Neuron (in vitro differentiated cells): ENCODE results near the gene ALAS1.

Experiments
- H2AFZ ChIP-seq: one replicate; pipeline ENCODE4 v1.6.1; 2013; ENCODE audit warnings: low read depth, mild to moderate bottlenecking, inconsistent platforms, low read length, moderate library complexity
- H3K27me3 ChIP-seq: one replicate; pipeline ENCODE4 v1.6.1; 2013; ENCODE audit warnings: low read length; ENCODE audit not compliant: insufficient read depth
- H3K36me3 ChIP-seq: one replicate; pipeline ENCODE4 v1.6.1; 2013; ENCODE audit warnings: low read length; ENCODE audit not compliant: insufficient read depth
- H3K4me1 ChIP-seq: one replicate; pipeline ENCODE4 v1.6.1; 2013; ENCODE audit warnings: low read length; ENCODE audit not compliant: insufficient read depth
- H3K4me3 ChIP-seq: 2 replicates; pipeline ENCODE4 v1.5.1; 2013; ENCODE audit warnings: mild to moderate bottlenecking, low read length, moderate library complexity
- H3K9me3 ChIP-seq: one replicate; pipeline ENCODE4 v1.6.1; 2013; ENCODE audit warnings: low read length

The ALAS1 gene

GRCh38 chr3:52242039-52242438 lies 44.1 kb downstream of the ALAS1 start:
- peaks cover 6% of the 10 kb centered on the region for H3K9me3 ChIP-seq
- no peak overlapping the region for H2AFZ ChIP-seq
- H3K4me1 ChIP-seq, result peaks cover 21% of the 10 kb centered on the region
- H3K27me3 ChIP-seq, result no peaks in the 10 kb centered on the region
- H3K36me3 ChIP-seq, result no peaks in the 10 kb centered on the region
- H3K4me3 ChIP-seq, result no peak overlapping the region

GRCh38 chr3:52243791-52244628 lies 46.0 kb downstream of the ALAS1 start:
- Histone ChIP-seq H3K9me3 (peaks cover 6% of the 10 kb centered on the region), H3K27me3 (no peaks in the 10 kb centered on the region)

GRCh38 chr3:52245322-52246263 lies 47.6 kb downstream of the ALAS1 start, which contains the start of gene PPM1M:
TSS of gene PPM1M (plus strand) at chr3:52245759. CDS start at chr3:52245825, 66 bp downstream.
- H3K27me3 ChIP-seq, result no peaks in the 10 kb centered on the region
- no peak within 1 kb of the TSS for H2AFZ ChIP-seq
- H3K4me1 ChIP-seq, result no peaks in the 10 kb centered on the region
- peaks cover 6% of the 10 kb centered on the region for H3K9me3 ChIP-seq
- H3K36me3 ChIP-seq, result peaks cover 12% of the 10 kb centered on the region
- no peak within 1 kb of the TSS for H3K4me3 ChIP-seq

More at GRCh38 chr3:52243791-52244628, 46.0 kb downstream of the ALAS1 start:
- H3K36me3 ChIP-seq, result no peaks in the 10 kb centered on the region
- H3K4me1 ChIP-seq, result peaks cover 6% of the 10 kb centered on the region
- H3K4me3 ChIP-seq, result no peak overlapping the region
- H2AFZ ChIP-seq, result no peak overlapping the region

- no peaks in the 10 kb centered on the region for H3K27me3 ChIP-seq
- no peak overlapping the region for H2AFZ ChIP-seq
- peaks cover 18% of the 10 kb centered on the region for H3K36me3 ChIP-seq
- H3K4me3 ChIP-seq, result no peak overlapping the region
- H3K4me1 ChIP-seq, result no peaks in the 10 kb centered on the region
- H3K9me3 ChIP-seq, result peaks cover 6% of the 10 kb centered on the region
Measured at GRCh38 chr3:52246264-52246620, 48.3 kb downstream of the ALAS1 start.

GRCh38 chr3:52246728-52247408 lies 48.9 kb downstream of the ALAS1 start:
- Histone ChIP-seq H2AFZ (no peak overlapping the region), H3K27me3 (no peaks in the 10 kb centered on the region), H3K36me3 (peaks cover 24% of the 10 kb centered on the region), H3K9me3 (peaks cover 6% of the 10 kb centered on the region), H3K4me3 (no peak overlapping the region), H3K4me1 (no peaks in the 10 kb centered on the region)

GRCh38 chr3:52247409-52248164 lies 49.6 kb downstream of the ALAS1 start:
- Histone ChIP-seq H3K9me3 (peaks cover 6% of the 10 kb centered on the region), H3K27me3 (no peaks in the 10 kb centered on the region), H3K4me1 (no peaks in the 10 kb centered on the region), H3K36me3 (peaks cover 30% of the 10 kb centered on the region), H3K4me3 (no peak overlapping the region), H2AFZ (no peak overlapping the region)

- Histone ChIP-seq H3K4me3 (no peak overlapping the region), H3K36me3 (peaks cover 34% of the 10 kb centered on the region), H3K4me1 (no peaks in the 10 kb centered on the region), H3K27me3 (no peaks in the 10 kb centered on the region), H2AFZ (no peak overlapping the region), H3K9me3 (peaks cover 6% of the 10 kb centered on the region)
Measured at GRCh38 chr3:52248165-52248541, 50.2 kb downstream of the ALAS1 start.

- Histone ChIP-seq H2AFZ (no peak overlapping the region), H3K4me1 (no peaks in the 10 kb centered on the region), H3K9me3 (peaks cover 3% of the 10 kb centered on the region), H3K27me3 (no peaks in the 10 kb centered on the region), H3K4me3 (no peak overlapping the region), H3K36me3 (peaks cover 43% of the 10 kb centered on the region)
Measured at GRCh38 chr3:52248816-52249547, 51.0 kb downstream of the ALAS1 start.

- Histone ChIP-seq H3K4me3 (no peak overlapping the region), H3K36me3 (peaks cover 49% of the 10 kb centered on the region), H2AFZ (no peak overlapping the region)
Measured at GRCh38 chr3:52249683-52250082, 51.7 kb downstream of the ALAS1 start.

GRCh38 chr3:52250122-52250521 lies 52.2 kb downstream of the ALAS1 start:
- Histone ChIP-seq H3K4me3 (no peak overlapping the region), H3K36me3 (peaks cover 51% of the 10 kb centered on the region), H2AFZ (no peak overlapping the region), H3K9me3 (peaks cover 2% of the 10 kb centered on the region), H3K4me1 (no peaks in the 10 kb centered on the region), H3K27me3 (no peaks in the 10 kb centered on the region)

More at GRCh38 chr3:52249683-52250082, 51.7 kb downstream of the ALAS1 start:
- Histone ChIP-seq H3K27me3 (no peaks in the 10 kb centered on the region), H3K4me1 (no peaks in the 10 kb centered on the region), H3K9me3 (peaks cover 3% of the 10 kb centered on the region)

GRCh38 chr3:52253314-52254304 lies 55.6 kb downstream of the ALAS1 start:
- Histone ChIP-seq H3K4me3 (no peak overlapping the region), H3K27me3 (no peaks in the 10 kb centered on the region), H3K9me3 (no peaks in the 10 kb centered on the region), H2AFZ (no peak overlapping the region), H3K36me3 (peaks cover 86% of the 10 kb centered on the region), H3K4me1 (no peaks in the 10 kb centered on the region)
